MCF 10A (cell line): ENCODE data around the gene IFNE. TPM values are rescaled to one million over a fixed set of nuclear protein-coding genes. Genes with fewer than 3 reads are reported as not detected.

Experiments
- BruUV-seq: library from RNA; stranded (reverse); fragments of 400-500 nt; replicated peaks from 2 replicates; lab custom pipeline; 2021; lab: Mats Ljungman, UMichigan
- CTCF ChIA-PET: fragments of 300-600 bp; sonication (Branson Sonifier 250); formaldehyde crosslinking; extraction: SDS; loops from one replicate; lab custom pipeline; 2021; ENCODE audit warnings: antibody characterized with exemption, inconsistent platforms; lab: Yijun Ruan, JAX
- POLR2A ChIA-PET: fragments of 300-600, 350-650 bp; sonication (Branson Sonifier 250); formaldehyde crosslinking; extraction: SDS; loops from one replicate; lab custom pipeline; 2020; ENCODE audit warnings: antibody characterized with exemption, inconsistent platforms; lab: Yijun Ruan, JAX
- DNase-seq: peaks from one replicate; pipeline ENCODE4 v3.0.0-alpha.2; 2018; ENCODE audit not compliant: unreplicated experiment
- H3K27ac Mint-ChIP-seq: one replicate; pipeline ENCODE4 v1.8.0; 2022; ENCODE audit warnings: mild to moderate bottlenecking, low read depth, mixed read lengths; ENCODE audit not compliant: unreplicated experiment
- H3K27me3 Mint-ChIP-seq: one replicate; pipeline ENCODE4 v1.8.0; 2022; ENCODE audit warnings: mixed read lengths; ENCODE audit not compliant: insufficient read depth, unreplicated experiment
- H3K36me3 Mint-ChIP-seq: one replicate; pipeline ENCODE4 v1.8.0; 2022; ENCODE audit warnings: mild to moderate bottlenecking, moderate library complexity, mixed read lengths; ENCODE audit not compliant: insufficient read depth, unreplicated experiment
- H3K4me1 Mint-ChIP-seq: one replicate; pipeline ENCODE4 v1.8.0; 2022; ENCODE audit warnings: mixed read lengths; ENCODE audit not compliant: insufficient read depth, unreplicated experiment
- H3K4me3 Mint-ChIP-seq: one replicate; pipeline ENCODE4 v1.8.0; 2022; ENCODE audit warnings: mild to moderate bottlenecking, moderate library complexity, mixed read lengths; ENCODE audit not compliant: unreplicated experiment
- H3K9me3 Mint-ChIP-seq: one replicate; pipeline ENCODE4 v1.8.0; 2022; ENCODE audit warnings: mixed read lengths; ENCODE audit not compliant: unreplicated experiment
- CTCF ChIP-seq: fragments of 200-600 bp; IDR thresholded peaks from one replicate; pipeline ENCODE4 v1.8.0; 2022; ENCODE audit warnings: antibody characterized with exemption, mild to moderate bottlenecking; ENCODE audit not compliant: unreplicated experiment
- intact Hi-C: fragments of 100-400 bp; cut with micrococcal nuclease; formaldehyde crosslinking; loops from 2 replicates; pipeline ENCODE4 v1.14.1; 2022
- microRNA-seq: library from miRNA; unstranded; fragments of <30 nt; microRNA quantifications from one replicate; pipeline ENCODE4 v1.2.0, GENCODE V29; 2022
- total RNA-seq: library from RNA; stranded (reverse); gene quantifications from 2 replicates; pipeline ENCODE4 v1.2.3, GENCODE V29; 2022

Gene IFNE
- total RNA-seq, 1 experiment from 2014 or later: 2.4 TPM

DNA sequence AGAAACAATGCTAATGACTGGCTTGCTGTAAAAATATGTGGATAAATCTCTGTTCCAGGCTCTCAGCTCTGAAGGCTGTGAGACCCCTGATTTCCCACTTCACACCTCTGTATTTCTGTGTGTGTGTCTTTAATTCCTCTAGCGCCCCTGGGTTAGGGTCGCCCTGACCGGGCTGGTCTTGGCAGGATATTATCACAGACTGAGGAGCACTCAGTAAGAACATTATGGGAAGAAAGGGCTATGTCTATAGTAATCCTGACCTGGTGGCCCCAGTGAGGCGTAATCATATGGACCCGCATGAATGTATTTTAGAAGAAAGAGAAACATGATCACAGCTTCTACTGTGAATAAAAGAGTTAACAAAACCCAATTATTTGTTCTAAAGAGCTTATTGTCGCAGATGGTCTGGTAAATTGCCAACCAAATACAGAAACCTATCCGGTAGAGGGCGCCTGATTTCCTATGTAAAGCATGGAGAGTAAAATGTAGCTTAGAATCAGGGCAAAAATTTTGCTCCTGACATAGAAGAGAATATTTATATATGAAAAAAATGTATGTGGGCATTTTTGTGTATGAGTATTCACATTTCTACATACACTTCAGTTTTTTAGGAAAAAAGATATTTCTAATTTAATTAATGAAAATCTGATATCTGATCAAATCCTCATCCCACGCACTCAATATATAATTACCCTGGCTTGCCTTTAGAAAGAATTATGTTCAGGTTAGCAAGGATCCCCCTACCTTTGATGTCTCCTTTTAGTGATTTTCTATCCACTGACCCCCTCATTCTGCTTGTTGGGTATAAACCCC, 47.7 kb downstream of the IFNE start:
- H3K9me3 Mint-ChIP-seq: no peaks in the 10 kb centered on the region
- no peak overlapping the region for H3K4me3 Mint-ChIP-seq
- H3K4me1 Mint-ChIP-seq: no peaks in the 10 kb centered on the region
- intact Hi-C loops: loop anchor here (1.0 kb wide), 1 partner anchor 810 kb away; no protein-coding TSS in a partner anchor
- no peak overlapping the region for H3K27ac Mint-ChIP-seq
- no TSS peak for BruUV-seq
- POLR2A ChIA-PET: interaction anchor here (0.7 kb wide), 1 partner anchor 968 kb away, joined by 3 read pairs; no protein-coding TSS in a partner anchor
- H3K36me3 Mint-ChIP-seq: no peaks in the 10 kb centered on the region
- DNase-seq: peak; percentile 53
- CTCF ChIA-PET: interaction anchor here (0.5 to 2.3 kb wide), 26 partner anchors 9 to 901 kb away, joined by 3 to 16 read pairs (median 3); no protein-coding TSS in a partner anchor
- no peaks in the 10 kb centered on the region for H3K27me3 Mint-ChIP-seq
- TF ChIP-seq CTCF: peak; percentile 46

DNA sequence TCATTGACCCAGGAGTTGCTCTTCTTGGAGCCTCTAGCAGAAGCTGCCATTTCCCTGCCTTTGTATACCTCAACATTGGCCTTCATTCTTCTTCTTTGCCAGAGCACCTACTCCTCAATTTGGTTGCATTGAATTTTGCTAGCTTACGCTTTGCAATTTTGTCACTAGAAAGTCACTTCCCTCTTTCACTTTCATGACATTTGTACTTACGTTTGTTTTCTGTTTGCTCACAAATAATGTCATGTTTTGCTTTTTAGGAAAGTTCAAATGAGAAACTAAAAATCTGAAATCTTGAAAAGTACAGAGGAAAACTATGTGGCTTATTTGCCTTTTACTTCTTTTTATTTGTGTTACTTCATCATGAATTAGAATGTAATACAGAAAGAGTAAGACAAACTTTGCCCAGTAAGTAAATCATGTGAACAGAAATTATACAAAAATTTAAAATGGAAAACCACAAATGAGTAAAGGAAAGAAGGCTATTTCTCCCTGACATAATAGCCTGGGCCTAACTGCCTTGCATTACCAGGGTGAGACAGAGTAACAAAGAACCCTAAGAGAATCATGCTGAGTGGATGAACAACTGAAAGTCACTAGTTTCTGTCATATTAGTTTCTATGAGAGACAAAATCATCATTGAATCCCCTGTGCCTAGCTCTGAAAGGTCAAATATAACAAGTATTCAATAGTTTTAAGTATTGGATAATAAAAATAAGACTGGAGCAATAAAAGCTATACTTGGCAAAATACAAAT, 49.3 kb downstream of the IFNE start:
- BruUV-seq: no TSS peak
- Mint-ChIP-seq H3K9me3 (no peaks in the 10 kb centered on the region), H3K4me3 (no peak overlapping the region), H3K36me3 (no peaks in the 10 kb centered on the region), H3K4me1 (no peaks in the 10 kb centered on the region), H3K27ac (no peak overlapping the region), H3K27me3 (peaks cover 1% of the 10 kb centered on the region)
- no peak for DNase-seq
- no peak for TF ChIP-seq CTCF
- intact Hi-C loops: no loop called here
- ChIA-PET CTCF (interaction anchor here (0.7 to 1.9 kb wide), 5 partner anchors 11 to 811 kb away, joined by 3 to 16 read pairs (median 4); no protein-coding TSS in a partner anchor), POLR2A (no interaction called here)

Small RNA genes within 50 kb of the gene (microRNA-seq; reads per million reads assigned to microRNA genes)
- 3,071 reads per million, percentile 91 among the genes with 10 or more reads in this experiment for gene MIR31

Other genes with a start within 250 kb of the IFNE start
- not detected in 2 replicates for gene IFNA14, start 242.3 kb downstream of the IFNE start, total RNA-seq
- gene IFNA5, start 177.0 kb downstream of the IFNE start, total RNA-seq: not detected in 2 replicates
- 9.8 and 11.6 TPM in 2 replicates for gene KLHL9, start 146.9 kb downstream of the IFNE start, total RNA-seq
- gene IFNA6, start 131.4 kb downstream of the IFNE start, total RNA-seq: not detected in 2 replicates
- not detected in 2 replicates for gene IFNA13, start 114.3 kb downstream of the IFNE start, total RNA-seq
- gene IFNA2, start 96.9 kb downstream of the IFNE start, total RNA-seq: not detected in 2 replicates
- gene IFNA8, start 73.2 kb downstream of the IFNE start, total RNA-seq: not detected in 2 replicates
- not detected in 2 replicates for gene IFNA1, start 41.9 kb downstream of the IFNE start, total RNA-seq